H1 (cell line): ENCODE data around the gene KCNN4. TPM values are rescaled to one million over a fixed set of nuclear protein-coding genes. Genes with fewer than 3 reads are reported as not detected.

Experiments
- CTCF ChIA-PET: fragments of 300-600 bp; sonication (Branson Sonifier 250); formaldehyde crosslinking; loops from one replicate; lab custom pipeline; 2021; ENCODE audit not compliant: partially characterized antibody; lab: Charles Lee
- POLR2A ChIA-PET: fragments of 300-600 bp; sonication (Branson Sonifier 250); formaldehyde crosslinking; loops from one replicate; lab custom pipeline; 2021; ENCODE audit warnings: inconsistent platforms; ENCODE audit not compliant: partially characterized antibody; lab: Charles Lee
- DNase-seq, 2 experiments: peaks; one replicate each; pipeline versions ENCODE4 v3.0.0 to v3.0.0-alpha.2; 2010 to 2022; ENCODE audit warnings: low spot score in 2 of 2, low read depth in 1 of 2, mixed read lengths in 1 of 2
- FAIRE-seq: peaks from 2 replicates; lab custom pipeline; 2011; peaks lifted over from hg19 to GRCh38; lab: Jason Lieb, UNC
- H2AFZ ChIP-seq: 2 replicates; pipeline ENCODE4 v1.8.1; 2012; ENCODE audit warnings: low read length, inconsistent platforms
- H2AK5ac ChIP-seq: 2 replicates; pipeline ENCODE4 v1.6.1; 2013; ENCODE audit warnings: low read depth, low read length
- H2BK120ac ChIP-seq: replicated peaks from 2 replicates; pipeline ENCODE3; 2013; ENCODE audit warnings: low read depth, low read length, inconsistent platforms
- H2BK12ac ChIP-seq: 2 replicates; pipeline ENCODE4 v1.6.1; 2013; ENCODE audit warnings: low read depth, low read length
- H2BK15ac ChIP-seq: 2 replicates; pipeline ENCODE4 v1.6.1; 2013; ENCODE audit warnings: low read length
- H2BK20ac ChIP-seq: 2 replicates; pipeline ENCODE4 v1.6.1; 2013; ENCODE audit warnings: low read length
- H2BK5ac ChIP-seq: 2 replicates; pipeline ENCODE4 v1.6.1; 2013; ENCODE audit warnings: low read depth, low read length
- H3K14ac ChIP-seq: 2 replicates; pipeline ENCODE4 v1.6.1; 2013; ENCODE audit warnings: inconsistent platforms; ENCODE audit not compliant: insufficient read length
- H3K18ac ChIP-seq: 2 replicates; pipeline ENCODE4 v1.6.1; 2013; ENCODE audit warnings: low read length; ENCODE audit errors: extremely low read depth
- H3K23ac ChIP-seq: 2 replicates; pipeline ENCODE4 v1.6.1; 2013; ENCODE audit warnings: inconsistent platforms; ENCODE audit not compliant: insufficient read length
- H3K23me2 ChIP-seq: 2 replicates; pipeline ENCODE4 v1.6.1; 2013; ENCODE audit warnings: low read depth, low read length
- H3K27ac ChIP-seq: 2 replicates; pipeline ENCODE4 v1.6.1; 2011; ENCODE audit warnings: low read depth, low read length, inconsistent platforms
- H3K27me3 ChIP-seq, 4 experiments: replicated peaks in 1 of 4; 1 replicate in 1 of 4; 2 replicates in 3 of 4; pipeline versions ENCODE4 v1.6.1 to v1.8.1; 2011 to 2013; ENCODE audit warnings: low read length in 3 of 4, mild to moderate bottlenecking in 3 of 4, inconsistent platforms in 2 of 4, mixed read lengths in 2 of 4, moderate library complexity in 1 of 4; ENCODE audit not compliant: control insufficient read depth in 3 of 4, insufficient read depth in 3 of 4; ENCODE audit errors: extremely low read depth in 1 of 4
- H3K36me3 ChIP-seq, 4 experiments: 2 replicates each; pipeline versions ENCODE4 v1.6.1 to v1.8.1; 2011 to 2013; ENCODE audit warnings: mild to moderate bottlenecking in 4 of 4, low read length in 3 of 4, moderate library complexity in 2 of 4, control low read depth in 1 of 4, inconsistent platforms in 1 of 4; ENCODE audit not compliant: insufficient read depth in 4 of 4, control insufficient read depth in 2 of 4
- H3K4ac ChIP-seq: replicated peaks from 2 replicates; pipeline ENCODE3; 2013; ENCODE audit warnings: low read length, low read depth, mixed read lengths, inconsistent platforms; ENCODE audit not compliant: insufficient read length
- H3K4me1 ChIP-seq, 4 experiments: replicated peaks in 1 of 4; 1 replicate in 1 of 4; 2 replicates in 3 of 4; pipeline versions ENCODE4 v1.6.1 to v1.8.1; 2011 to 2013; ENCODE audit warnings: low read length in 3 of 4, inconsistent platforms in 2 of 4, mixed read lengths in 1 of 4; ENCODE audit not compliant: insufficient read depth in 4 of 4, control insufficient read depth in 3 of 4
- H3K4me2 ChIP-seq, 2 experiments: 2 replicates each; pipeline versions ENCODE4 v1.6.1 to v1.8.1; 2011 to 2013; ENCODE audit warnings: low read depth in 2 of 2, low read length in 2 of 2, control low read depth in 1 of 2, inconsistent platforms in 1 of 2, mild to moderate bottlenecking in 1 of 2; ENCODE audit not compliant: insufficient read depth in 1 of 2
- H3K4me3 ChIP-seq, 4 experiments: fragments of 200-600, 300-600 bp in 1 of 4; sonication (generic), shearing (Covaris generic), sonication (Bioruptor Twin) in 1 of 4; 2 replicates each; pipeline versions ENCODE4 v1.5.1 to v1.8.1; 2011 to 2016; ENCODE audit warnings: low read length in 4 of 4, low read depth in 3 of 4, control low read depth in 2 of 4, inconsistent platforms in 2 of 4, mild to moderate bottlenecking in 2 of 4, mixed read lengths in 1 of 4, moderate library complexity in 1 of 4; ENCODE audit not compliant: insufficient read depth in 2 of 4; ENCODE audit errors: extremely low read depth in 1 of 4
- H3K56ac ChIP-seq: replicated peaks from 2 replicates; pipeline ENCODE3; 2013; ENCODE audit warnings: low read depth, mild to moderate bottlenecking, mixed read lengths, low read length, inconsistent platforms; ENCODE audit not compliant: insufficient read length
- H3K79me1 ChIP-seq: 2 replicates; pipeline ENCODE4 v1.6.1; 2013; ENCODE audit warnings: low read depth, low read length, control low read depth
- H3K79me2 ChIP-seq, 2 experiments: 2 replicates each; pipeline versions ENCODE4 v1.6.1 to v1.8.1; 2012 to 2013; ENCODE audit warnings: low read length in 2 of 2, mild to moderate bottlenecking in 2 of 2, inconsistent platforms in 1 of 2; ENCODE audit not compliant: insufficient read depth in 2 of 2, control insufficient read depth in 1 of 2
- H3K9ac ChIP-seq, 4 experiments: replicated peaks in 1 of 4; 1 replicate in 1 of 4; 2 replicates in 3 of 4; pipeline versions ENCODE4 v1.6.1 to v1.8.1; 2011 to 2013; ENCODE audit warnings: low read depth in 3 of 4, low read length in 3 of 4, control low read depth in 2 of 4, mild to moderate bottlenecking in 2 of 4, moderate library complexity in 2 of 4, inconsistent platforms in 1 of 4; ENCODE audit errors: extremely low read depth in 1 of 4
- H3K9me3 ChIP-seq, 2 experiments: 2 replicates each; pipeline versions ENCODE4 v1.6.1 to v1.8.1; 2012 to 2013; ENCODE audit warnings: mild to moderate bottlenecking in 2 of 2, moderate library complexity in 2 of 2, control low read depth in 1 of 2, inconsistent platforms in 1 of 2, low read depth in 1 of 2, low read length in 1 of 2, mixed read lengths in 1 of 2; ENCODE audit not compliant: insufficient read depth in 2 of 2
- H4K20me1 ChIP-seq, 2 experiments: replicated peaks in 1 of 2; 2 replicates each; pipeline versions ENCODE3 to v1.8.1; 2011 to 2013; ENCODE audit warnings: inconsistent platforms in 2 of 2, low read length in 2 of 2, mild to moderate bottlenecking in 1 of 2; ENCODE audit not compliant: insufficient read depth in 2 of 2, control insufficient read depth in 1 of 2
- H4K5ac ChIP-seq: 2 replicates; pipeline ENCODE4 v1.6.1; 2013; ENCODE audit warnings: low read length, low read depth, mixed read lengths, inconsistent platforms; ENCODE audit not compliant: insufficient read length
- H4K8ac ChIP-seq: 2 replicates; pipeline ENCODE4 v1.8.0; 2013; ENCODE audit warnings: mild to moderate bottlenecking, moderate library complexity, low read length, inconsistent platforms; ENCODE audit not compliant: insufficient read depth; ENCODE audit errors: extremely low read depth
- H4K91ac ChIP-seq: replicated peaks from 2 replicates; pipeline ENCODE3; 2013; ENCODE audit warnings: low read length, mixed read lengths, inconsistent platforms; ENCODE audit not compliant: insufficient read length
- ATF3 ChIP-seq: IDR thresholded peaks from 2 replicates; pipeline ENCODE4 v1.6.1; 2011; ENCODE audit warnings: low read depth, mild to moderate bottlenecking, low read length; ENCODE audit not compliant: insufficient read depth
- KDM1A ChIP-seq: fragments of 200-600, 300-600 bp; sonication (generic); IDR thresholded peaks from 2 replicates; pipeline ENCODE4 v1.7.1; 2016; ENCODE audit warnings: mild to moderate bottlenecking, low read length, borderline replicate concordance
- POU5F1 ChIP-seq: IDR thresholded peaks from 2 replicates; pipeline ENCODE4 v1.6.1; 2011; ENCODE audit warnings: low read depth, mild to moderate bottlenecking, low read length, moderate library complexity
- SUZ12 ChIP-seq: fragments of 200-600 bp; sonication (generic); IDR thresholded peaks from 2 replicates; pipeline ENCODE4 v1.6.1; 2012; ENCODE audit warnings: mild to moderate bottlenecking, inconsistent platforms, low read length, moderate library complexity, mixed read lengths
- USF2 ChIP-seq: IDR thresholded peaks from 2 replicates; pipeline ENCODE4 v1.6.1; 2011; ENCODE audit warnings: low read length, improper control_type of control experiment
- WGBS, 2 experiments: shearing (Covaris generic) in 1 of 2; methylation state at CpG; one replicate each; pipeline versions ENCODE4 v1.1.6 to v1.1.7; 2013 to 2015; ENCODE audit warnings: low lambda C conversion rate in 2 of 2, mixed read lengths in 2 of 2, inconsistent platforms in 1 of 2, low coverage in 1 of 2, missing lambda C conversion rate in 1 of 2; ENCODE audit not compliant: insufficient replicate concordance in 2 of 2, insufficient coverage in 1 of 2, insufficient read length in 1 of 2; ENCODE audit errors: extremely low coverage in 1 of 2, missing lambda C conversion rate in 1 of 2; 5-methylcytosine and 5-hydroxymethylcytosine counted together
- polyA plus RNA-seq, 7 experiments: library from polyadenylated mRNA; depleted of rRNA in 3 of 7; stranded (reverse) in 5 of 7; unstranded in 2 of 7; fragments of >200 nt in 5 of 7; fragments of 200-250 nt in 2 of 7; gene quantifications; 1 replicate in 5 of 7; 2 replicates in 1 of 7; 4 replicates in 1 of 7; pipeline versions ENCODE4 v1.2.1 to v1.2.3, GENCODE V29; 2011 to 2013; ENCODE audit warnings: missing spikeins in 2 of 7, mixed read lengths in 2 of 7
- total RNA-seq: library from RNA; stranded (reverse); fragmentation: NEBNext Ultra II Directional; extraction: Animal tissue kit (Norgen Biotek cat#: 25700); gene quantifications from 2 replicates; pipeline ENCODE4 v1.2.1, GENCODE V29; 2021

The KCNN4 gene
- total and polyA plus RNA-seq, 2 of the 8 experiments (the other 6 are each of a cell fraction or from before 2014, with no cell fraction given), result 0.78 to 1.5 TPM

GRCh38 chr19:43718627-43719377 is 62.0 kb downstream of the KCNN4 start:
- Histone ChIP-seq H4K20me1 (no peaks in the 10 kb centered on the region), H4K8ac (peak overlapping the region; percentile 79; the same call in 1 of the 2 replicates), H3K23ac (no peak overlapping the region), H3K4me3 (no peak overlapping the region), H3K14ac (no peak overlapping the region), H2BK120ac (no peak overlapping the region), H2BK12ac (no peak overlapping the region), H3K36me3 (no peaks in the 10 kb centered on the region), H3K9me3 (no peaks in the 10 kb centered on the region), H3K4ac (no peak overlapping the region), H4K5ac (no peak overlapping the region), H2BK15ac (no peak overlapping the region), H3K27ac (no peak overlapping the region), H2BK20ac (no peak overlapping the region), H2AK5ac (no peak overlapping the region), H3K79me1 (no peaks in the 10 kb centered on the region), H3K79me2 (no peaks in the 10 kb centered on the region), H3K18ac (no peak overlapping the region), H3K56ac (no peak overlapping the region), H2BK5ac (no peak overlapping the region; the same call in 1 of the 2 replicates), H3K4me1 (no peaks in the 10 kb centered on the region), H4K91ac (no peak overlapping the region), H3K9ac (no peak overlapping the region), H2AFZ (no peak overlapping the region), H3K27me3 (no peaks in the 10 kb centered on the region), H3K23me2 (no peaks in the 10 kb centered on the region), H3K4me2 (no peak overlapping the region)
- no peak for DNase-seq
- CTCF ChIA-PET, result interaction anchor here (1.2 kb wide), 1 partner anchor 50 kb away, joined by 3 read pairs; no protein-coding TSS in a partner anchor
- POLR2A ChIA-PET, result no interaction called here
- no peak for FAIRE-seq
- no peak for TF ChIP-seq POU5F1
- TF ChIP-seq ATF3, result no peak
- no peak for TF ChIP-seq SUZ12
- no peak for TF ChIP-seq USF2
- no peak for TF ChIP-seq KDM1A
- WGBS, 2 experiments, result 93% methylated on average over 47 of the region's 60 CpGs; no CpG with 5 or more reads in 1 of the 2 experiments
